K562 (cell line): ENCODE data around the gene ARHGEF40. TPM values are rescaled to one million over a fixed set of nuclear protein-coding genes. Genes with fewer than 3 reads are reported as not detected.

ENCODE experiments used
- ATAC-seq: fragments of 200-7000 bp; cut with Tn5 transposase; 3 replicates; pipeline ENCODE4 v1.9.1; 2020; ENCODE audit warnings: moderate library complexity
- BruUV-seq: library from RNA; stranded (reverse); fragments of 400-500 nt; replicated peaks from 2 replicates; lab custom pipeline; 2021; lab: Mats Ljungman, UMichigan
- CTCF ChIA-PET: fragments of 300-600 bp; formaldehyde crosslinking; extraction: SDS; loops from one replicate; lab custom pipeline; 2021; ENCODE audit warnings: low intra/inter-chr PET ratio; lab: Yijun Ruan, JAX
- POLR2A ChIA-PET: fragments of 300-600, 350-650 bp; sonication (Branson Sonifier 250); formaldehyde crosslinking; extraction: SDS; loops from one replicate; lab custom pipeline; 2021; ENCODE audit warnings: antibody characterized with exemption, inconsistent platforms; lab: Yijun Ruan, JAX
- DNase-seq, 4 experiments: peaks; one replicate each; pipeline versions ENCODE4 v3.0.0 to v3.0.0-alpha.2; 2011 to 2018; ENCODE audit warnings: low spot score in 3 of 4, mixed read lengths in 3 of 4; ENCODE audit errors: extremely low read depth in 1 of 4
- FAIRE-seq: peaks from 2 replicates; lab custom pipeline; 2011; peaks lifted over from hg19 to GRCh38; lab: Jason Lieb, UNC
- H2AFZ ChIP-seq: 2 replicates; pipeline ENCODE4 v1.6.0; 2011; ENCODE audit warnings: low read depth, low read length, control low read depth, inconsistent platforms
- H3K27ac ChIP-seq: fragments of 200-600 bp; 3 replicates; pipeline ENCODE4 v1.8.0; 2011; ENCODE audit warnings: low read depth, mild to moderate bottlenecking, control low read depth, inconsistent platforms, low read length, moderate library complexity, mixed read lengths; ENCODE audit errors: extremely low read depth
- H3K27me3 ChIP-seq, 2 experiments: fragments of 300-600 bp in 1 of 2; 2 replicates in 1 of 2; 3 replicates in 1 of 2; pipeline versions ENCODE4 v1.6.0 to v1.8.0; 2011; ENCODE audit warnings: inconsistent platforms in 2 of 2, low read length in 2 of 2, mild to moderate bottlenecking in 1 of 2, mixed read lengths in 1 of 2, moderate library complexity in 1 of 2; ENCODE audit not compliant: control insufficient read depth in 2 of 2, insufficient read depth in 2 of 2
- H3K36me3 ChIP-seq: fragments of 300-600 bp; 3 replicates; pipeline ENCODE4 v1.8.0; 2011; ENCODE audit warnings: mild to moderate bottlenecking, low read length, inconsistent platforms; ENCODE audit not compliant: control insufficient read depth, insufficient read depth
- H3K4me1 ChIP-seq, 2 experiments: fragments of 200-600 bp in 1 of 2; replicated peaks in 1 of 2; 2 replicates in 1 of 2; 3 replicates in 1 of 2; pipeline versions ENCODE4 v1.5.1 to v1.8.0; 2011; ENCODE audit warnings: inconsistent platforms in 2 of 2, low read length in 2 of 2, mild to moderate bottlenecking in 1 of 2, mixed read lengths in 1 of 2, moderate library complexity in 1 of 2; ENCODE audit not compliant: control insufficient read depth in 2 of 2, insufficient read depth in 2 of 2
- H3K4me2 ChIP-seq: 2 replicates; pipeline ENCODE4 v1.6.1; 2011; ENCODE audit warnings: low read length, control low read depth, inconsistent platforms, mixed read lengths; ENCODE audit not compliant: insufficient read depth
- H3K4me3 ChIP-seq: fragments of 200-600 bp; sonication (generic), shearing (Covaris generic); 2 replicates; pipeline ENCODE4 v1.5.1; 2016; ENCODE audit warnings: control low read depth, inconsistent platforms
- H3K79me2 ChIP-seq: fragments of 200-600 bp; 3 replicates; pipeline ENCODE4 v1.8.0; 2011; ENCODE audit warnings: low read length, inconsistent platforms; ENCODE audit not compliant: control insufficient read depth, insufficient read depth
- H3K9ac ChIP-seq, 2 experiments: 2 replicates each; pipeline versions ENCODE4 v1.6.0 to v1.6.1; 2011; ENCODE audit warnings: low read depth in 2 of 2, low read length in 2 of 2, control low read depth in 1 of 2, inconsistent platforms in 1 of 2, mild to moderate bottlenecking in 1 of 2, mixed read lengths in 1 of 2; ENCODE audit not compliant: insufficient read depth in 1 of 2
- H3K9me1 ChIP-seq: one replicate; pipeline ENCODE4 v1.6.0; 2011; ENCODE audit warnings: inconsistent platforms, mild to moderate bottlenecking, low read length, moderate library complexity; ENCODE audit not compliant: control insufficient read depth, insufficient read depth
- H3K9me3 ChIP-seq: replicated peaks from 2 replicates; pipeline ENCODE4 v1.5.1; 2011; ENCODE audit warnings: low read depth, low read length, inconsistent platforms; ENCODE audit not compliant: control insufficient read depth, insufficient read depth
- H4K20me1 ChIP-seq: replicated peaks from 2 replicates; pipeline ENCODE4 v1.6.1; 2011; ENCODE audit warnings: low read length, inconsistent platforms, mixed read lengths; ENCODE audit not compliant: control insufficient read depth, insufficient read depth
- JUN ChIP-seq, 2 experiments: sonication (generic) in 1 of 2; formaldehyde crosslinking in 1 of 2; IDR thresholded peaks; 2 replicates each; pipeline versions ENCODE4 v1.6.1 to v1.8.0; 2012 to 2022; ENCODE audit warnings: borderline replicate concordance in 2 of 2, mild to moderate bottlenecking in 2 of 2, improper control_type of control experiment in 1 of 2, low read depth in 1 of 2, low read length in 1 of 2, missing genetic modification reagents in 1 of 2
- MEF2D ChIP-seq: conservative IDR thresholded peaks from 2 replicates; pipeline ENCODE4 v1.6.1; 2016; ENCODE audit warnings: low read depth, missing genetic modification characterization, missing compliant biosample characterization
- SAP30 ChIP-seq: fragments of 200-600 bp; sonication (generic); IDR thresholded peaks from 2 replicates; pipeline ENCODE4 v1.6.1; 2012; ENCODE audit warnings: borderline replicate concordance, low read depth, mild to moderate bottlenecking, moderate library complexity, low read length, control low read depth, inconsistent platforms; ENCODE audit not compliant: insufficient read depth, poor library complexity, severe bottlenecking
- SRSF9 ChIP-seq: fragments of 200-400 bp; formaldehyde crosslinking; IDR thresholded peaks from 2 replicates; pipeline ENCODE4 v1.6.1; 2017; ENCODE audit warnings: low read depth, low read length, borderline replicate concordance
- TCF7L2 ChIP-seq: fragments of 150-350 bp; IDR thresholded peaks from 2 replicates; pipeline ENCODE4 v1.6.1; 2016; ENCODE audit warnings: low read depth, mild to moderate bottlenecking, low read length, moderate library complexity
- ZFP30 ChIP-seq: fragments of 250-450 bp; sonication (Bioruptor Pico); IDR thresholded peaks from 2 replicates; pipeline ENCODE4 v1.8.0; 2022; ENCODE audit warnings: moderate library complexity, mild to moderate bottlenecking, inconsistent platforms, borderline replicate concordance
- ZNF146 ChIP-seq: IDR thresholded peaks from one replicate; pipeline ENCODE4 v1.6.1; 2018; ENCODE audit warnings: missing compliant biosample characterization; ENCODE audit not compliant: unreplicated experiment
- ZNF174 ChIP-seq: fragments of 250-450 bp; sonication (Bioruptor Pico); IDR thresholded peaks from 2 replicates; pipeline ENCODE4 v1.4.0; 2020; ENCODE audit warnings: mild to moderate bottlenecking
- WGBS: fragments of 100-300 bp; shearing (Covaris generic); methylation state at CpG from one replicate; pipeline ENCODE4 v1.1.6; 2016; ENCODE audit warnings: low coverage, mixed read lengths; ENCODE audit not compliant: insufficient coverage; ENCODE audit errors: missing lambda C conversion rate; 5-methylcytosine and 5-hydroxymethylcytosine counted together
- in situ Hi-C: fragments of 300-500 bp; cut with MboI; formaldehyde crosslinking; loops from 4 replicates; pipeline ENCODE4 v1.15.0; 2018; ENCODE audit warnings: inconsistent platforms, mixed read lengths
- intact Hi-C: fragments of 100-400 bp; cut with micrococcal nuclease; formaldehyde crosslinking; loops from 2 replicates; pipeline ENCODE4 v1.14.2; 2022
- polyA plus RNA-seq, 8 experiments: library from polyadenylated mRNA; depleted of rRNA in 4 of 8; stranded (reverse) in 5 of 8; unstranded in 3 of 8; fragments of >200 nt; fragmentation: Nextera tagmentation in 2 of 8; fragmentation: Illumina TruSeq in 1 of 8; extraction: Ambion mirVana in 2 of 8; extraction: Trizol in 1 of 8; gene quantifications; 2 replicates each; pipeline versions ENCODE4 v1.2.1 to v1.2.3, GENCODE V29; 2011 to 2014; ENCODE audit warnings: inconsistent platforms in 1 of 8, missing spikeins in 1 of 8
- total RNA-seq, 7 experiments: library from RNA; depleted of rRNA in 6 of 7; stranded (reverse); fragments of >200 nt in 6 of 7; fragmentation: Illumina TruSeq in 2 of 7; extraction: Trizol in 2 of 7; gene quantifications; 2 replicates each; pipeline versions ENCODE4 v1.2.1 to v1.2.3, GENCODE V29; 2011 to 2021; ENCODE audit warnings: low replicate concordance in 1 of 7
- TF ChIP-seq, protein P1 (sequence below): fragments of 250-450 bp; sonication (Bioruptor Pico); IDR thresholded peaks from 2 replicates; pipeline ENCODE4 v1.4.0; 2020
- TF ChIP-seq, protein P2 (sequence below): fragments of 450-650 bp; IDR thresholded peaks from 2 replicates; pipeline ENCODE4 v1.6.1; 2016; ENCODE audit warnings: mild to moderate bottlenecking
- TF ChIP-seq, protein P3 (sequence below): fragments of 450-650 bp; conservative IDR thresholded peaks from 2 replicates; pipeline ENCODE4 v1.6.1; 2016; ENCODE audit warnings: missing genetic modification characterization, low read depth, mild to moderate bottlenecking, control low read depth, missing compliant biosample characterization
- TF ChIP-seq, protein P4 (sequence below): fragments of 450-650 bp; formaldehyde crosslinking; IDR thresholded peaks from 2 replicates; pipeline ENCODE4 v1.4.0; 2022; ENCODE audit warnings: missing genetic modification characterization
- TF ChIP-seq, protein P5 (sequence below): sonication (generic); formaldehyde crosslinking; IDR thresholded peaks from 2 replicates; pipeline ENCODE4 v1.9.0; 2022; ENCODE audit warnings: mild to moderate bottlenecking, missing genetic modification reagents

Gene ARHGEF40
- total and polyA plus RNA-seq, 9 of the 15 experiments (the other 6 are each of a cell fraction or from before 2014, with no cell fraction given) = 0.42 to 6.3 (median 3.8) TPM

DNA sequence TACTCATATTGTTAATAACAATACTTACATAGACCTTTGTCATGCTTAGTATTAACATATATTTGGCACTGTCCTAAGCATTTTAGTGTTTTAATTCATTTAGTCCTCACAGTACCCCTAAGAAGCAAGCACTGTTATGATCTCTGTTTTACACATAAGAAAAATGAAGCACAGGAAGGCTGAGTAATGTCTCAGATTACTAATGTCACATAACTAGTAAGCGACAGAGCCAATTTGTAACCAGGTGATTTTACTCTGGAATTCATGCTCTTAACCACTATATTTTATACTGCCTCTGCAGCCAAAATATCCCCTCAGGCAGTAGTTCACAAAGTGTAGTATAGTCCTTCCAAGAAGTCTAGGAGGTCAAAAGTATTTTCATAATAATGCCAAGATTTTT is 51.0 kb downstream of the ARHGEF40 start (continued):
- TF ChIP-seq TCF7L2 (no peak), ZFP30 (CRISPR knock-in tag) (no peak)
- TF ChIP-seq, protein P1, sequence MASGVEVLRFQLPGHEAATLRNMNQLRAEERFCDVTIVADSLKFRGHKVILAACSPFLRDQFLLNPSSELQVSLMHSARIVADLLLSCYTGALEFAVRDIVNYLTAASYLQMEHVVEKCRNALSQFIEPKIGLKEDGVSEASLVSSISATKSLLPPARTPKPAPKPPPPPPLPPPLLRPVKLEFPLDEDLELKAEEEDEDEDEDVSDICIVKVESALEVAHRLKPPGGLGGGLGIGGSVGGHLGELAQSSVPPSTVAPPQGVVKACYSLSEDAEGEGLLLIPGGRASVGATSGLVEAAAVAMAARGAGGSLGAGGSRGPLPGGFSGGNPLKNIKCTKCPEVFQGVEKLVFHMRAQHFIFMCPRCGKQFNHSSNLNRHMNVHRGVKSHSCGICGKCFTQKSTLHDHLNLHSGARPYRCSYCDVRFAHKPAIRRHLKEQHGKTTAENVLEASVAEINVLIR (CRISPR knock-in tag) = no peak

DNA sequence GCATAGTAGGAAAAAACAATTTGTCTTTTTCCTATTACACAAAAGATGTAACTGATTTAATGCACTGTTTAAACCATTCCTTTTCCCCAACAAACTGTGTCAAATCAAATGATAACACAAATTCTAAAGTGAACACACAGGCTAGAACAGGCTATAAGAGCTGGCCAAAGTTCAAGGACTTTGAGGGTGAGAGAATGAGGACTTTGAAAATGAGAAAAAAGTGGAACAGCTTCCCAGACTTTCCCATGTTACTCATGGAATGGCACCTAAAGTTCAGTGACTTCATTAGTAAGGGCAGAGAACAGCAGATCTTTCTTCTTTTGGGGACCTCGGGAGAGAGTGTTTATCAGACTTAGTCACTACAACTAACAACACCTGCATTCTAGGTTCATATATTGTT is 53.3 kb downstream of the ARHGEF40 start:
- Histone ChIP-seq H3K9me1 (no peaks in the 10 kb centered on the region), H3K27me3 (no peaks in the 10 kb centered on the region), H3K79me2 (no peaks in the 10 kb centered on the region), H2AFZ (no peak overlapping the region; the same call in 1 of the 2 replicates), H3K27ac (no peak overlapping the region), H4K20me1 (no peaks in the 10 kb centered on the region), H3K36me3 (no peaks in the 10 kb centered on the region), H3K4me2 (no peak overlapping the region), H3K4me1 (no peaks in the 10 kb centered on the region; a peak in 1 of 5 replicates), H3K4me3 (no peak overlapping the region), H3K9me3 (no peaks in the 10 kb centered on the region), H3K9ac (no peak overlapping the region)
- no peak for FAIRE-seq
- ATAC-seq = no peak
- in situ Hi-C loops (no loop called here), intact Hi-C loops (no loop called here)
- POLR2A ChIA-PET = interaction anchor here (1.3 kb wide), 1 partner anchor 23 kb away, joined by 4 read pairs; no protein-coding TSS in a partner anchor
- CTCF ChIA-PET = no interaction called here
- no TSS peak for BruUV-seq
- WGBS = 18% methylated on average over 1 of the region's 1 CpG
- DNase-seq = no peak
- no peak for TF ChIP-seq ZNF146 (CRISPR knock-in tag)
- TF ChIP-seq SRSF9 = no peak
- TF ChIP-seq MEF2D (tag) = no peak
- TF ChIP-seq, protein P2, sequence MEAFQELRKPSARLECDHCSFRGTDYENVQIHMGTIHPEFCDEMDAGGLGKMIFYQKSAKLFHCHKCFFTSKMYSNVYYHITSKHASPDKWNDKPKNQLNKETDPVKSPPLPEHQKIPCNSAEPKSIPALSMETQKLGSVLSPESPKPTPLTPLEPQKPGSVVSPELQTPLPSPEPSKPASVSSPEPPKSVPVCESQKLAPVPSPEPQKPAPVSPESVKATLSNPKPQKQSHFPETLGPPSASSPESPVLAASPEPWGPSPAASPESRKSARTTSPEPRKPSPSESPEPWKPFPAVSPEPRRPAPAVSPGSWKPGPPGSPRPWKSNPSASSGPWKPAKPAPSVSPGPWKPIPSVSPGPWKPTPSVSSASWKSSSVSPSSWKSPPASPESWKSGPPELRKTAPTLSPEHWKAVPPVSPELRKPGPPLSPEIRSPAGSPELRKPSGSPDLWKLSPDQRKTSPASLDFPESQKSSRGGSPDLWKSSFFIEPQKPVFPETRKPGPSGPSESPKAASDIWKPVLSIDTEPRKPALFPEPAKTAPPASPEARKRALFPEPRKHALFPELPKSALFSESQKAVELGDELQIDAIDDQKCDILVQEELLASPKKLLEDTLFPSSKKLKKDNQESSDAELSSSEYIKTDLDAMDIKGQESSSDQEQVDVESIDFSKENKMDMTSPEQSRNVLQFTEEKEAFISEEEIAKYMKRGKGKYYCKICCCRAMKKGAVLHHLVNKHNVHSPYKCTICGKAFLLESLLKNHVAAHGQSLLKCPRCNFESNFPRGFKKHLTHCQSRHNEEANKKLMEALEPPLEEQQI = no peak
- TF ChIP-seq, protein P3, sequence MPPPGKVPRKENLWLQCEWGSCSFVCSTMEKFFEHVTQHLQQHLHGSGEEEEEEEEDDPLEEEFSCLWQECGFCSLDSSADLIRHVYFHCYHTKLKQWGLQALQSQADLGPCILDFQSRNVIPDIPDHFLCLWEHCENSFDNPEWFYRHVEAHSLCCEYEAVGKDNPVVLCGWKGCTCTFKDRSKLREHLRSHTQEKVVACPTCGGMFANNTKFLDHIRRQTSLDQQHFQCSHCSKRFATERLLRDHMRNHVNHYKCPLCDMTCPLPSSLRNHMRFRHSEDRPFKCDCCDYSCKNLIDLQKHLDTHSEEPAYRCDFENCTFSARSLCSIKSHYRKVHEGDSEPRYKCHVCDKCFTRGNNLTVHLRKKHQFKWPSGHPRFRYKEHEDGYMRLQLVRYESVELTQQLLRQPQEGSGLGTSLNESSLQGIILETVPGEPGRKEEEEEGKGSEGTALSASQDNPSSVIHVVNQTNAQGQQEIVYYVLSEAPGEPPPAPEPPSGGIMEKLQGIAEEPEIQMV (tag) = no peak
- TF ChIP-seq, protein P4, sequence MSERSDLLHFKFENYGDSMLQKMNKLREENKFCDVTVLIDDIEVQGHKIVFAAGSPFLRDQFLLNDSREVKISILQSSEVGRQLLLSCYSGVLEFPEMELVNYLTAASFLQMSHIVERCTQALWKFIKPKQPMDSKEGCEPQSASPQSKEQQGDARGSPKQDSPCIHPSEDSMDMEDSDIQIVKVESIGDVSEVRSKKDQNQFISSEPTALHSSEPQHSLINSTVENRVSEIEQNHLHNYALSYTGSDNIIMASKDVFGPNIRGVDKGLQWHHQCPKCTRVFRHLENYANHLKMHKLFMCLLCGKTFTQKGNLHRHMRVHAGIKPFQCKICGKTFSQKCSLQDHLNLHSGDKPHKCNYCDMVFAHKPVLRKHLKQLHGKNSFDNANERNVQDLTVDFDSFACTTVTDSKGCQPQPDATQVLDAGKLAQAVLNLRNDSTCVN = no peak
- no peak for TF ChIP-seq ZNF174 (CRISPR knock-in tag)
- no peak for TF ChIP-seq JUN (IDR thresholded peaks at IDR 0.05; ENCODE audit: borderline replicate concordance, low read depth, low read length)
- no peak for TF ChIP-seq JUN (CRISPR knock-in tag; IDR thresholded peaks at IDR 0.05; ENCODE audit: borderline replicate concordance)
- TF ChIP-seq SAP30 = no peak
- TF ChIP-seq, protein P5, sequence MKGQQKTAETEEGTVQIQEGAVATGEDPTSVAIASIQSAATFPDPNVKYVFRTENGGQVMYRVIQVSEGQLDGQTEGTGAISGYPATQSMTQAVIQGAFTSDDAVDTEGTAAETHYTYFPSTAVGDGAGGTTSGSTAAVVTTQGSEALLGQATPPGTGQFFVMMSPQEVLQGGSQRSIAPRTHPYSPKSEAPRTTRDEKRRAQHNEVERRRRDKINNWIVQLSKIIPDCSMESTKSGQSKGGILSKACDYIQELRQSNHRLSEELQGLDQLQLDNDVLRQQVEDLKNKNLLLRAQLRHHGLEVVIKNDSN (CRISPR knock-in tag) = no peak
